Tibial nerve (tissue), 4 donors: ENCODE results near the gene BHLHA15. TPM values are rescaled to one million over a fixed set of nuclear protein-coding genes. Genes with fewer than 3 reads are reported as not detected.

Experiments used
- DNase-seq, 2 donors: peaks; one replicate each; pipeline ENCODE4 v3.0.0-alpha.2; 2019; ENCODE audit warnings: low spot score in 2 of 2
- H3K27ac ChIP-seq, 4 donors: fragments of 200-600 bp; sonication (generic) in 3 of 4; one replicate each; pipeline ENCODE4 v1.5.1; 2017 to 2019; ENCODE audit warnings: mild to moderate bottlenecking in 1 of 4
- H3K27me3 ChIP-seq, 2 donors: fragments of 200-600 bp; sonication (generic) in 1 of 2; one replicate each; pipeline versions ENCODE4 v1.5.1 to v1.6.0; 2017 to 2019
- H3K36me3 ChIP-seq, 3 donors: fragments of 200-600 bp; sonication (generic); one replicate each; pipeline ENCODE4 v1.5.1; 2018 to 2019
- H3K4me1 ChIP-seq, 4 donors: fragments of 200-600 bp; sonication (generic) in 3 of 4; one replicate each; pipeline ENCODE4 v1.5.1; 2017 to 2019
- H3K4me3 ChIP-seq, 4 donors: fragments of 200-600 bp; sonication (generic) in 3 of 4; one replicate each; pipeline ENCODE4 v1.5.1; 2017 to 2019; ENCODE audit warnings: mild to moderate bottlenecking in 1 of 4, moderate library complexity in 1 of 4
- H3K9me3 ChIP-seq, 4 donors: fragments of 200-600 bp; sonication (generic) in 3 of 4; one replicate each; pipeline ENCODE4 v1.5.1; 2017 to 2019
- CTCF ChIP-seq, 5 experiments: fragments of 200-600 bp in 3 of 5; fragments of 450-650 bp in 2 of 5; sonication (generic) in 3 of 5; IDR thresholded peaks; one replicate each; pipeline ENCODE4 v1.5.1; 2016 to 2019; ENCODE audit warnings: antibody characterized with exemption in 5 of 5, mild to moderate bottlenecking in 3 of 5, moderate library complexity in 2 of 5
- EP300 ChIP-seq, 2 donors: sonication (generic); formaldehyde crosslinking; IDR thresholded peaks; one replicate each; pipeline ENCODE4 v1.6.1; 2017; ENCODE audit warnings: antibody characterized with exemption in 2 of 2, mild to moderate bottlenecking in 1 of 2
- POLR2A ChIP-seq, 2 donors: fragments of 450-650 bp; IDR thresholded peaks; one replicate each; pipeline ENCODE4 v1.6.1; 2017; ENCODE audit warnings: antibody characterized with exemption in 2 of 2, mild to moderate bottlenecking in 2 of 2, moderate library complexity in 2 of 2
- WGBS, 2 donors: methylation state at CpG; one replicate each; pipeline ENCODE4 v1.1.5; 2018; 5-methylcytosine and 5-hydroxymethylcytosine counted together
- total RNA-seq, 4 donors: library from RNA; depleted of rRNA; stranded (reverse); fragments of >200 nt; gene quantifications; one replicate each; pipeline ENCODE4 v1.1.0, GENCODE V29; 2016

BHLHA15 gene
- total RNA-seq, 4 donors from 2014 or later: not detected

DNA sequence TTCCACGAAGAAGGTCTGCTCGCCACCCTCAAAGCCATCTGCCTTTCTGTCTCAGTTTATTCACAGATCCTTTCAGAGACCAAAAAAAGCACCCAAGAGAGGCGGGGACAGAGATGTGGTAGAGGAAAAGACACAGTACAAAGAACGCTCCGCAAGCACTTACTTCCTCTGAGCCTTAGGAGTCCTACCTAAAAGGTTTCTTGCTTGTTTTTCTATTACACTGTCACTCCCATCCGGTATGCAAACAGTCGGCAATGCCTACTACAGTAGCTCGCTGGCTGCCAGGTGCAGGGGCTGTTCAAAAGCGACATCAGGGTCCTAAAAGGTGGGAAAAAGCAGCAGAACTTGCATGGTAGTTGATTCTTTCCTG is 40.0 kb downstream of the BHLHA15 start:
- TF ChIP-seq CTCF (IDR thresholded peaks at IDR 0.05): no peak
- no peak for TF ChIP-seq POLR2A (IDR thresholded peaks at IDR 0.05)
- TF ChIP-seq EP300 (IDR thresholded peaks at IDR 0.05): no peak
- Histone ChIP-seq H3K4me3 (peak overlapping the region; percentile 56 to 93 (median 70)), H3K27ac (peak overlapping the region; percentile 44 to 87 (median 82)), H3K27me3 (no peaks in the 10 kb centered on the region), H3K36me3 (peaks cover 0 to 20% (median 0%) of the 10 kb centered on the region in 3 donors), H3K9me3 (no peaks in the 10 kb centered on the region), H3K4me1 (peaks cover 0 to 41% (median 19%) of the 10 kb centered on the region in 4 donors)
- WGBS, 2 donors: 27 to 33% methylated on average over 9 of the region's 9 CpGs
- DNase-seq: no peak

GRCh38 chr7:98251601-98252424 is 40.6 kb downstream of the BHLHA15 start, which contains the start of gene TECPR1:
Gene TECPR1, minus strand, starts transcription at chr7:98252232. Its CDS starts 6,086 bp downstream, at chr7:98246146.
- DNase-seq: peak; percentile 88 to 89
- peak; percentile 47 to 73 for TF ChIP-seq EP300 (IDR thresholded peaks at IDR 0.05)
- peak in 2 of 5 experiments; percentile 5 to 26 for TF ChIP-seq CTCF (IDR thresholded peaks at IDR 0.05)
- peak in 1 of 2 donors; percentile 52 for TF ChIP-seq POLR2A (IDR thresholded peaks at IDR 0.05)
- Histone ChIP-seq H3K4me1 (peaks cover 0 to 41% (median 19%) of the 10 kb centered on the region in 4 donors), H3K9me3 (no peaks in the 10 kb centered on the region), H3K36me3 (peaks cover 0 to 19% (median 0%) of the 10 kb centered on the region in 3 donors), H3K4me3 (peak within 1 kb of the TSS; percentile 56 to 93 (median 70)), H3K27ac (peak within 1 kb of the TSS; percentile 44 to 87 (median 82)), H3K27me3 (no peaks in the 10 kb centered on the region)
- 1 to 2% methylated on average over 20 to 46 of the region's 69 CpGs for WGBS, 2 donors

DNA sequence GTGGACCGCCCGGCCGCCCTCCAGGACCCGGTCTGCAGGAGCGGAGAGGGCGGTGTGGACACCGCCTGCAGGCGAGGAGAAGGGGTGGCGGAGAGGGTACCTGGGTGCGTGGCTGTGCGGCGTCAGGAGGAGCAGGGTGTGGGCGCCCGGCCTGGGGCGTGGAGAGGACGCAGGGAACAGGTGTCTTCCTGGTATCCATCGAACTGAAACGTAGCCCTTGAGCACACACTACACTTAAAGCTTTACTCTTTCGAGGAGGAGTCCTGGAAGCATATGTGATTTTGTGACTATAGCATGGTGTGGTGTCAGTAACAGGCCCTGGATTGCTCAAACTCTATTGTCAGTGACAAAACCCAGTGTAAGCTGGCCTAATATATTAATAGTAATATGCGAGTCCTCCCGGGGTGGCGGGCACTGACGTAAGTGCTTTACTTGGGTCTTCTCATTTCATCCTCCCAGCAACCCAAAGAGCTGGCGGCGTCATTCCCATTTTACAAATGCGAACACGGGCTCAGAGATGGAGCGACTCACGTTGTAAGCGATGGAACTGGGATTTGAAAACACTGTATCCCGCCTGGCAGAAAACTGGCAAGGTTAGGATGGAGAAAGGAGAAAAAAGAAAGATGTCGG is 41.3 kb downstream of the BHLHA15 start:
- 21 to 22% methylated on average over 30 to 32 of the region's 32 CpGs for WGBS, 2 donors
- Histone ChIP-seq H3K9me3 (no peaks in the 10 kb centered on the region), H3K27me3 (no peaks in the 10 kb centered on the region), H3K27ac (peak overlapping the region; percentile 44 to 87 (median 82)), H3K4me1 (peaks cover 0 to 41% (median 19%) of the 10 kb centered on the region in 4 donors), H3K4me3 (peak overlapping the region; percentile 56 to 93 (median 70)), H3K36me3 (peaks cover 0 to 19% (median 0%) of the 10 kb centered on the region in 3 donors)
- DNase-seq: no peak
- TF ChIP-seq EP300 (IDR thresholded peaks at IDR 0.05): no peak
- no peak for TF ChIP-seq POLR2A (IDR thresholded peaks at IDR 0.05)
- no peak for TF ChIP-seq CTCF (IDR thresholded peaks at IDR 0.05)

GRCh38 chr7:98254516-98254915 is 43.3 kb downstream of the BHLHA15 start:
- 84 to 90% methylated on average over 4 of the region's 4 CpGs for WGBS, 2 donors
- DNase-seq: no peak
- H3K36me3 ChIP-seq: peaks cover 0 to 27% (median 0%) of the 10 kb centered on the region in 3 donors
- TF ChIP-seq CTCF (IDR thresholded peaks at IDR 0.05): no peak
- TF ChIP-seq POLR2A (IDR thresholded peaks at IDR 0.05): no peak
- no peak for TF ChIP-seq EP300 (IDR thresholded peaks at IDR 0.05)
- H3K4me1 ChIP-seq: peaks cover 0 to 32% (median 19%) of the 10 kb centered on the region in 4 donors
- H3K27ac ChIP-seq: no peak overlapping the region
- H3K27me3 ChIP-seq: no peaks in the 10 kb centered on the region
- H3K9me3 ChIP-seq: no peaks in the 10 kb centered on the region
- H3K4me3 ChIP-seq: no peak overlapping the region
